Measurements from ENCODE around the gene OR13C3. TPM values are rescaled to one million over a fixed set of nuclear protein-coding genes. Genes with fewer than 3 reads are reported as not detected.

Gene OR13C3
- total RNA-seq: not detected
- polyA plus RNA-seq (2013, experiment 1 of 2): not detected
- polyA plus RNA-seq (2013, experiment 2 of 2): not detected
- total RNA-seq: 0 to 0.10 (median 0) reads per million in 172 experiments

DNA sequence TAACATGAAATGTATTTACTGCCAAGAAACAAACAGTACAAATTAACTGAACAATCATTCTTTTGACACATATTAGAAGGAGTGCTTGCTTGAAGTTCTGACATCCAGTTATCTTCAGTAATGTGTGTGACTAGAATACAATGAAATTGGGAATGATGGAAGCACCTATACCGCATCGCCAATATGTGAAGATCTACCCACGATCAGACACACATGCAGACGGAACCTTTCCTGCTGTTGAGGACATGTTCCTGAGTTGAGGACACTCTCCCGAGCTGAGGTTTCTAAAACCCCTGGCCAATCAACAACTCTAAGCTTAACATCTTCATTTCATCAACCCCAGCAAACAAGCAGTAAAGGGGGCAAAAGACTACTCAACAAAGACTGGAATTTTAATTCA, at the start of gene OR13C3:
Gene OR13C3 (minus strand): TSS at position 101 of the 400 bp plus-strand sequence. CDS start 133 bp downstream, outside the sequence.
- Histone ChIP-seq H3K4me1 (ENCODE audit: insufficient read depth, low read length) (no peaks in the 10 kb centered on the region), H3K27me3 (ENCODE audit: control insufficient read depth in 1 of 2, insufficient read depth in 2 of 2, low read length in 2 of 2) (no peaks in the 10 kb centered on the region), H3K36me3 (ENCODE audit: insufficient read depth, low read length) (no peaks in the 10 kb centered on the region), H3K9me3 (ENCODE audit: control insufficient read depth in 1 of 2, insufficient read depth in 1 of 2, low read length in 2 of 2) (no peaks in the 10 kb centered on the region), H3K27ac (ENCODE audit: low read depth in 1 of 2, low read length in 2 of 2) (no peak within 1 kb of the TSS), H3K4me3 (ENCODE audit: low read length) (no peak within 1 kb of the TSS)
- CTCF ChIA-PET: no interaction called here
- no peak for ATAC-seq (ENCODE audit: poor library complexity)
- Mint-ChIP-seq H3K36me3 (ENCODE audit: low read depth) (no peaks in the 10 kb centered on the region), H3K4me1 (ENCODE audit: low read depth) (no peaks in the 10 kb centered on the region), H3K9me3 (no peaks in the 10 kb centered on the region), H3K4me3 (no peak within 1 kb of the TSS), H3K27me3 (no peaks in the 10 kb centered on the region), H3K27ac (no peak within 1 kb of the TSS)
- POLR2A ChIA-PET: no interaction called here
- no peak for DNase-seq
- intact Hi-C loops (cut with DNase I, micrococcal nuclease): no loop called here
- TF ChIP-seq, protein P1, sequence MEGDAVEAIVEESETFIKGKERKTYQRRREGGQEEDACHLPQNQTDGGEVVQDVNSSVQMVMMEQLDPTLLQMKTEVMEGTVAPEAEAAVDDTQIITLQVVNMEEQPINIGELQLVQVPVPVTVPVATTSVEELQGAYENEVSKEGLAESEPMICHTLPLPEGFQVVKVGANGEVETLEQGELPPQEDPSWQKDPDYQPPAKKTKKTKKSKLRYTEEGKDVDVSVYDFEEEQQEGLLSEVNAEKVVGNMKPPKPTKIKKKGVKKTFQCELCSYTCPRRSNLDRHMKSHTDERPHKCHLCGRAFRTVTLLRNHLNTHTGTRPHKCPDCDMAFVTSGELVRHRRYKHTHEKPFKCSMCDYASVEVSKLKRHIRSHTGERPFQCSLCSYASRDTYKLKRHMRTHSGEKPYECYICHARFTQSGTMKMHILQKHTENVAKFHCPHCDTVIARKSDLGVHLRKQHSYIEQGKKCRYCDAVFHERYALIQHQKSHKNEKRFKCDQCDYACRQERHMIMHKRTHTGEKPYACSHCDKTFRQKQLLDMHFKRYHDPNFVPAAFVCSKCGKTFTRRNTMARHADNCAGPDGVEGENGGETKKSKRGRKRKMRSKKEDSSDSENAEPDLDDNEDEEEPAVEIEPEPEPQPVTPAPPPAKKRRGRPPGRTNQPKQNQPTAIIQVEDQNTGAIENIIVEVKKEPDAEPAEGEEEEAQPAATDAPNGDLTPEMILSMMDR (IDR thresholded peaks at IDR 0.05): no peak

DNA sequence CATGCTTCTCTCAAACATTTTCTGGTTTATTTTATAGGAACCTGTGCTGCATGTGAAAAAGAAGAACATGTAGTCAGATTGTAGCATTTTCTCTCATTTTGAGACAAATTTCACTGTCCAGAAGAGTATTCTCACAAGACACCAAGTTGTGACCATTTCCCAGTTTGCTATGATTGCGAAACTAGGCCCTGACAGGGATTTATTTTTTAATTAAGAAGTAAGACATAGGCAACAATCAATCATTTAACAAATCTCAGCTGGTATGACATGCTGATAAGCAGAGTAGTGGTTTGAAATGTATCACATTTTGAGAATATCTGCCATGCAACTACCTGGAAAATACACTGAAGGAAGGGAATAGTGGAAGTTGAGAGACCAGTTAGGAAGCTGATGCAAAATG, 43.9 kb upstream of the OR13C3 start:
- Histone ChIP-seq H3K27ac (ENCODE audit: low read depth in 1 of 2, low read length in 2 of 2) (no peak overlapping the region), H3K27me3 (ENCODE audit: control insufficient read depth in 1 of 2, insufficient read depth in 2 of 2, low read length in 2 of 2) (no peaks in the 10 kb centered on the region), H3K4me1 (ENCODE audit: insufficient read depth, low read length) (no peaks in the 10 kb centered on the region), H3K36me3 (ENCODE audit: insufficient read depth, low read length) (no peaks in the 10 kb centered on the region), H3K9me3 (ENCODE audit: control insufficient read depth in 1 of 2, insufficient read depth in 1 of 2, low read length in 2 of 2) (no peaks in the 10 kb centered on the region), H3K4me3 (ENCODE audit: low read length) (no peak overlapping the region)
- POLR2A ChIA-PET: no interaction called here
- Mint-ChIP-seq H3K9me3 (no peaks in the 10 kb centered on the region), H3K27me3 (peaks cover 5% of the 10 kb centered on the region), H3K4me1 (ENCODE audit: low read depth) (no peaks in the 10 kb centered on the region), H3K27ac (no peak overlapping the region), H3K36me3 (ENCODE audit: low read depth) (no peaks in the 10 kb centered on the region), H3K4me3 (no peak overlapping the region)
- ATAC-seq (ENCODE audit: poor library complexity) (no peak), DNase-seq (no peak)
- CTCF ChIA-PET: no interaction called here
- intact Hi-C loops (cut with DNase I, micrococcal nuclease): no loop called here
- TF ChIP-seq, protein P1 (IDR thresholded peaks at IDR 0.05): no peak

DNA sequence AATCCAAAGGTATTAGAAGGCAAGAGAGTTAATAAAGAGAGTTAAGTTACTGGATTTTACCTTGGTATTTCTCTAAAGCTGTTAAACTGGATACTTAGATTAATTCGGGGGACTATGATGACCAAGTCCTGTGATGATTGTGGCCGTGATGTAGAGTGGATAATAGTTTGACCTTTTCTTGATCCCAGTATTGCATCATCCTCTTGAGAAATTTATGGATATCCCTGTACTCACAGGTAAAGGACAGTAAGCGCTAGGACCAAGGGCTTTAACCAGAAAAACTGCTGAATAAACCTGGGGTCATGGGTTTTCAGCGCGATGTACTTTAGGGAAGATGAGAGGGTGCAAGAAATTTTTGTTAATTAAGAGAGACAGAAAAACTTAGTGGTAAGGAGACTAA, 40.6 kb upstream of the OR13C3 start:
- TF ChIP-seq, protein P1 (IDR thresholded peaks at IDR 0.05): no peak
- H3K27ac ChIP-seq (ENCODE audit: low read depth in 1 of 2, low read length in 2 of 2): no peak overlapping the region
- Mint-ChIP-seq H3K4me3 (no peak overlapping the region), H3K4me1 (ENCODE audit: low read depth) (no peaks in the 10 kb centered on the region), H3K27me3 (peaks cover 5% of the 10 kb centered on the region), H3K27ac (no peak overlapping the region), H3K36me3 (ENCODE audit: low read depth) (no peaks in the 10 kb centered on the region), H3K9me3 (peaks cover 13% of the 10 kb centered on the region)
- ATAC-seq (ENCODE audit: poor library complexity) (no peak), DNase-seq (no peak)
- peaks cover 0 to 3% of the 10 kb centered on the region in 2 experiments for H3K9me3 ChIP-seq (ENCODE audit: control insufficient read depth in 1 of 2, insufficient read depth in 1 of 2, low read length in 2 of 2)
- intact Hi-C loops (cut with DNase I, micrococcal nuclease): no loop called here
- no peaks in the 10 kb centered on the region for H3K4me1 ChIP-seq (ENCODE audit: insufficient read depth, low read length)
- POLR2A ChIA-PET: no interaction called here
- H3K4me3 ChIP-seq (ENCODE audit: low read length): no peak overlapping the region
- CTCF ChIA-PET: no interaction called here
- H3K36me3 ChIP-seq (ENCODE audit: insufficient read depth, low read length): no peaks in the 10 kb centered on the region
- no peaks in the 10 kb centered on the region for H3K27me3 ChIP-seq (ENCODE audit: control insufficient read depth in 1 of 2, insufficient read depth in 2 of 2, low read length in 2 of 2)
